CD4-positive, alpha-beta T cell (primary cell): ENCODE measurements around the gene DGKI. TPM values are rescaled to one million over a fixed set of nuclear protein-coding genes. Genes with fewer than 3 reads are reported as not detected.

Experiments
- ATAC-seq: fragments of 200-7000 bp; cut with Tn5 transposase; one replicate; pipeline ENCODE4 v1.10.0; 2022; ENCODE audit warnings: mild to moderate bottlenecking; ENCODE audit not compliant: poor library complexity
- CTCF ChIA-PET: fragments of 350-600 bp; sonication (Branson Sonifier 250); formaldehyde crosslinking; loops from one replicate; lab custom pipeline; 2021; ENCODE audit warnings: antibody characterized with exemption, inconsistent platforms; lab: Charles Lee
- POLR2A ChIA-PET: fragments of 350-600 bp; sonication (Branson Sonifier 250); formaldehyde crosslinking; loops from one replicate; lab custom pipeline; 2021; ENCODE audit warnings: antibody characterized with exemption, inconsistent platforms; lab: Charles Lee
- DNase-seq, 14 experiments: peaks; one replicate each; pipeline ENCODE4 v3.0.0-alpha.2; 2013 to 2020; ENCODE audit warnings: mixed read lengths in 2 of 14
- H3K27ac ChIP-seq, 2 donors: one replicate each; pipeline versions ENCODE4 v1.5.1 to v1.7.0; 2013; ENCODE audit warnings: low read length in 2 of 2, low read depth in 1 of 2, mild to moderate bottlenecking in 1 of 2
- H3K27me3 ChIP-seq, 2 experiments: 1 replicate in 1 of 2; 2 replicates in 1 of 2; pipeline versions ENCODE4 v1.6.1 to v1.7.0; 2013; ENCODE audit warnings: low read length in 2 of 2, control low read depth in 1 of 2, mild to moderate bottlenecking in 1 of 2, moderate library complexity in 1 of 2; ENCODE audit not compliant: insufficient read depth in 2 of 2, control insufficient read depth in 1 of 2
- H3K36me3 ChIP-seq: one replicate; pipeline ENCODE4 v1.6.1; 2013; ENCODE audit warnings: low read length, control low read depth; ENCODE audit not compliant: insufficient read depth
- H3K4me1 ChIP-seq: one replicate; pipeline ENCODE4 v1.6.1; 2013; ENCODE audit warnings: low read length, control low read depth; ENCODE audit not compliant: insufficient read depth
- H3K4me3 ChIP-seq: one replicate; pipeline ENCODE4 v1.5.1; 2013; ENCODE audit warnings: mild to moderate bottlenecking, low read length, moderate library complexity
- H3K9me3 ChIP-seq, 2 experiments: 1 replicate in 1 of 2; 2 replicates in 1 of 2; pipeline versions ENCODE4 v1.6.1 to v1.7.0; 2013; ENCODE audit warnings: low read length in 2 of 2, mild to moderate bottlenecking in 2 of 2, control low read depth in 1 of 2, moderate library complexity in 1 of 2; ENCODE audit not compliant: control insufficient read depth in 1 of 2, insufficient read depth in 1 of 2
- H3K27ac Mint-ChIP-seq: one replicate; pipeline ENCODE4 v1.8.0; 2020; ENCODE audit warnings: mixed read lengths
- H3K27me3 Mint-ChIP-seq: one replicate; pipeline ENCODE4 v1.8.0; 2021; ENCODE audit warnings: mixed read lengths
- H3K36me3 Mint-ChIP-seq: one replicate; pipeline ENCODE4 v1.8.0; 2021; ENCODE audit warnings: low read depth, mixed read lengths
- H3K4me1 Mint-ChIP-seq: one replicate; pipeline ENCODE4 v1.8.0; 2021; ENCODE audit warnings: low read depth, mixed read lengths
- H3K4me3 Mint-ChIP-seq: one replicate; pipeline ENCODE4 v1.8.0; 2020; ENCODE audit warnings: mild to moderate bottlenecking, mixed read lengths
- H3K9me3 Mint-ChIP-seq: one replicate; pipeline ENCODE4 v1.8.0; 2020; ENCODE audit warnings: mixed read lengths
- intact Hi-C, 2 experiments: fragments of 100-400 bp; cut with DNase I in 1 of 2; cut with micrococcal nuclease in 1 of 2; formaldehyde crosslinking; loops; one replicate each; pipeline versions ENCODE4 v1.15.1 to v1.9.0; 2023 to 2025; cut with DNase I, micrococcal nuclease
- total RNA-seq, 174 experiments: library from RNA in 2 of 174; stranded (reverse) in 2 of 174; gene quantifications; one replicate each; pipeline ENCODE4 v1.2.3 and lab custom pipeline; 2021 to 2026
- TF ChIP-seq, protein P1 (sequence below): fragments of 200-600 bp; IDR thresholded peaks from one replicate; pipeline ENCODE4 v1.8.0; 2022; ENCODE audit warnings: antibody characterized with exemption, mild to moderate bottlenecking

DGKI gene
- total RNA-seq, 2 experiments from 2014 or later: not detected

GRCh38 chr7:137635132-137635531 is 211.6 kb downstream of the DGKI start:
- DNase-seq: no peak
- ATAC-seq: no peak
- no peaks in the 10 kb centered on the region for H3K4me1 ChIP-seq
- Mint-ChIP-seq H3K4me1 (no peaks in the 10 kb centered on the region), H3K4me3 (no peak overlapping the region), H3K27me3 (no peaks in the 10 kb centered on the region), H3K9me3 (no peaks in the 10 kb centered on the region), H3K27ac (no peak overlapping the region), H3K36me3 (no peaks in the 10 kb centered on the region)
- intact Hi-C loops: no loop called here
- TF ChIP-seq, protein P1, sequence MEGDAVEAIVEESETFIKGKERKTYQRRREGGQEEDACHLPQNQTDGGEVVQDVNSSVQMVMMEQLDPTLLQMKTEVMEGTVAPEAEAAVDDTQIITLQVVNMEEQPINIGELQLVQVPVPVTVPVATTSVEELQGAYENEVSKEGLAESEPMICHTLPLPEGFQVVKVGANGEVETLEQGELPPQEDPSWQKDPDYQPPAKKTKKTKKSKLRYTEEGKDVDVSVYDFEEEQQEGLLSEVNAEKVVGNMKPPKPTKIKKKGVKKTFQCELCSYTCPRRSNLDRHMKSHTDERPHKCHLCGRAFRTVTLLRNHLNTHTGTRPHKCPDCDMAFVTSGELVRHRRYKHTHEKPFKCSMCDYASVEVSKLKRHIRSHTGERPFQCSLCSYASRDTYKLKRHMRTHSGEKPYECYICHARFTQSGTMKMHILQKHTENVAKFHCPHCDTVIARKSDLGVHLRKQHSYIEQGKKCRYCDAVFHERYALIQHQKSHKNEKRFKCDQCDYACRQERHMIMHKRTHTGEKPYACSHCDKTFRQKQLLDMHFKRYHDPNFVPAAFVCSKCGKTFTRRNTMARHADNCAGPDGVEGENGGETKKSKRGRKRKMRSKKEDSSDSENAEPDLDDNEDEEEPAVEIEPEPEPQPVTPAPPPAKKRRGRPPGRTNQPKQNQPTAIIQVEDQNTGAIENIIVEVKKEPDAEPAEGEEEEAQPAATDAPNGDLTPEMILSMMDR: no peak
- H3K27ac ChIP-seq: no peak overlapping the region
- no peaks in the 10 kb centered on the region for H3K27me3 ChIP-seq
- ChIA-PET POLR2A (no interaction called here), CTCF (no interaction called here)
- H3K36me3 ChIP-seq: no peaks in the 10 kb centered on the region
- H3K4me3 ChIP-seq: no peak overlapping the region
- H3K9me3 ChIP-seq: no peaks in the 10 kb centered on the region

DNA sequence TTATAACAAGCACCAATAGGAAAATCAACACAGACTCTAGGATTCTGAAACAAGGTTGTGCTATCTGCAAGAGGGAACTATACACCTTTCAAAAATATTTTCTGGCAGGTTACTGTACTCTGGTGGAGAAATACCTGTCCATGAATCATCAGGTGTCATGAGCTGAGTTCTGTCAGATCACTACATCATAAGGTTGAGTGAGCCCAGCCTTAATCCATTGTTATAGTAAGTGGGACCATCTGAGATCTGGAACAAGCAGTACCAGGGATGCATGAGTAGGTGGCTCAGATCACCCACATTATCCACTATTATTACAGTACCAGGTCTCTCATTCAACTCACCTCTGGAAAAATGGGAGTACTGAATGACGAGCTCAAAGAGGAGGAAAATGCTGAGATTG is 212.4 kb downstream of the DGKI start:
- H3K4me1 Mint-ChIP-seq: no peaks in the 10 kb centered on the region
- no peak for ATAC-seq
- no peaks in the 10 kb centered on the region for H3K36me3 ChIP-seq
- no peak for DNase-seq
- no peaks in the 10 kb centered on the region for H3K36me3 Mint-ChIP-seq
- ChIA-PET CTCF (no interaction called here), POLR2A (no interaction called here)
- H3K9me3 Mint-ChIP-seq: no peaks in the 10 kb centered on the region
- no peak overlapping the region for H3K4me3 Mint-ChIP-seq
- H3K4me3 ChIP-seq: no peak overlapping the region
- no peak overlapping the region for H3K27ac Mint-ChIP-seq
- no peaks in the 10 kb centered on the region for H3K9me3 ChIP-seq
- no peaks in the 10 kb centered on the region for H3K27me3 Mint-ChIP-seq
- intact Hi-C loops: no loop called here
- no peak overlapping the region for H3K27ac ChIP-seq
- no peaks in the 10 kb centered on the region for H3K27me3 ChIP-seq
- H3K4me1 ChIP-seq: no peaks in the 10 kb centered on the region
- TF ChIP-seq, protein P1: no peak

- intact Hi-C loops: no loop called here
- peaks cover 1% of the 10 kb centered on the region for H3K27me3 Mint-ChIP-seq
- H3K9me3 Mint-ChIP-seq: no peaks in the 10 kb centered on the region
- DNase-seq (no peak), ATAC-seq (no peak)
- no peaks in the 10 kb centered on the region for H3K4me1 ChIP-seq
- no peaks in the 10 kb centered on the region for H3K27me3 ChIP-seq
- ChIA-PET POLR2A (no interaction called here), CTCF (no interaction called here)
- no peak overlapping the region for H3K4me3 Mint-ChIP-seq
- H3K27ac Mint-ChIP-seq: no peak overlapping the region
- no peak overlapping the region for H3K4me3 ChIP-seq
- H3K9me3 ChIP-seq: no peaks in the 10 kb centered on the region
- H3K27ac ChIP-seq: no peak overlapping the region
- H3K36me3 Mint-ChIP-seq: no peaks in the 10 kb centered on the region
- H3K4me1 Mint-ChIP-seq: no peaks in the 10 kb centered on the region
- no peaks in the 10 kb centered on the region for H3K36me3 ChIP-seq
- TF ChIP-seq, protein P1: no peak
Measured at GRCh38 chr7:137633133-137633532, 213.6 kb downstream of the DGKI start.
